HCT116 (cell line): ENCODE data around the gene OR52E2. TPM values are rescaled to one million over a fixed set of nuclear protein-coding genes. Genes with fewer than 3 reads are reported as not detected.

Source experiments
- ATAC-seq: fragments of 200-7000 bp; cut with Tn5 transposase; 2 replicates; pipeline ENCODE4 v1.9.1; 2020; ENCODE audit warnings: mild to moderate bottlenecking, moderate library complexity
- BruUV-seq: library from RNA; stranded (reverse); fragments of 400-500 nt; replicated peaks from 2 replicates; lab custom pipeline; 2021; lab: Mats Ljungman, UMichigan
- CTCF ChIA-PET: fragments of 300-600 bp; sonication (Branson Sonifier 250); formaldehyde crosslinking; loops from one replicate; lab custom pipeline; 2021; ENCODE audit warnings: antibody characterized with exemption; lab: Charles Lee
- POLR2A ChIA-PET: fragments of 300-600, 350-600 bp; sonication (Branson Sonifier 250); formaldehyde crosslinking; loops from one replicate; lab custom pipeline; 2021; ENCODE audit warnings: antibody characterized with exemption; lab: Charles Lee
- RAD21 ChIA-PET, 2 experiments: fragments of 300-600 bp; sonication (Branson Sonifier 250); formaldehyde crosslinking; loops; one replicate each; lab custom pipeline; 2023; ENCODE audit warnings: low total read pairs in 2 of 2; ENCODE audit not compliant: uncharacterized antibody in 2 of 2, unreplicated experiment in 2 of 2, low non-redundant PET in 1 of 2; lab: Charles Lee
- DNase-seq: peaks from one replicate; pipeline ENCODE4 v3.0.0-alpha.2; 2010; ENCODE audit warnings: low read depth, low spot score
- H2AFZ ChIP-seq: fragments of 200-600 bp; shearing (Covaris generic), sonication (generic); 2 replicates; pipeline ENCODE4 v1.6.1; 2017; ENCODE audit warnings: low read depth, mixed run types, mixed read lengths, antibody characterized with exemption, low read length; ENCODE audit not compliant: poor library complexity, severe bottlenecking
- H3K27ac ChIP-seq: 2 replicates; pipeline ENCODE4 v1.5.1; 2012; ENCODE audit warnings: low read depth, low read length
- H3K27me3 ChIP-seq: fragments of 200-600 bp; sonication (generic); 2 replicates; pipeline ENCODE4 v1.6.1; 2016; ENCODE audit warnings: mixed run types, low read length, mixed read lengths; ENCODE audit not compliant: insufficient read depth
- H3K36me3 ChIP-seq, 2 experiments: fragments of 200-500 bp in 1 of 2; fragments of 200-600 bp in 1 of 2; sonication (Bioruptor generic) in 1 of 2; sonication (generic) in 1 of 2; 2 replicates each; pipeline versions ENCODE4 v1.5.1 to v1.6.1; 2014 to 2016; ENCODE audit warnings: low read length in 2 of 2, inconsistent platforms in 1 of 2, mixed read lengths in 1 of 2, mixed run types in 1 of 2; ENCODE audit not compliant: insufficient read depth in 2 of 2, control insufficient read depth in 1 of 2
- H3K4me1 ChIP-seq, 2 experiments: fragments of 200-600 bp in 1 of 2; sonication (generic) in 1 of 2; 2 replicates each; pipeline versions ENCODE4 v1.5.1 to v1.6.1; 2012 to 2017; ENCODE audit warnings: low read length in 2 of 2, inconsistent platforms in 1 of 2, mild to moderate bottlenecking in 1 of 2, mixed read lengths in 1 of 2, mixed run types in 1 of 2, moderate library complexity in 1 of 2; ENCODE audit not compliant: insufficient read depth in 2 of 2, control insufficient read depth in 1 of 2
- H3K4me2 ChIP-seq: fragments of 200-600 bp; sonication (generic); 2 replicates; pipeline ENCODE4 v1.6.1; 2017; ENCODE audit warnings: mixed run types, low read length, mixed read lengths
- H3K4me3 ChIP-seq, 2 experiments: fragments of 200-600 bp in 1 of 2; sonication (generic) in 1 of 2; replicated peaks in 1 of 2; 2 replicates each; pipeline ENCODE4 v1.5.1; 2011 to 2016; ENCODE audit warnings: low read length in 2 of 2, control low read depth in 1 of 2, low read depth in 1 of 2, mild to moderate bottlenecking in 1 of 2, mixed read lengths in 1 of 2, mixed run types in 1 of 2
- H3K79me2 ChIP-seq: fragments of 200-600 bp; sonication (generic); 2 replicates; pipeline ENCODE4 v1.6.1; 2017; ENCODE audit warnings: mild to moderate bottlenecking, mixed run types, low read length, moderate library complexity, mixed read lengths; ENCODE audit not compliant: insufficient read depth
- H3K9ac ChIP-seq: fragments of 200-600 bp; sonication (generic); 2 replicates; pipeline ENCODE4 v1.6.1; 2016; ENCODE audit warnings: low read length, mixed read lengths
- H3K9me2 ChIP-seq: fragments of 200-600 bp; sonication (generic), shearing (Covaris generic); 2 replicates; pipeline ENCODE4 v1.6.1; 2017; ENCODE audit warnings: mixed run types, mild to moderate bottlenecking, moderate library complexity; ENCODE audit not compliant: insufficient read depth
- H3K9me3 ChIP-seq, 2 experiments: fragments of 200-500 bp in 1 of 2; fragments of 200-600 bp in 1 of 2; sonication (Bioruptor generic) in 1 of 2; sonication (generic) in 1 of 2; 2 replicates each; pipeline ENCODE4 v1.6.1; 2014 to 2017; ENCODE audit warnings: low read length in 2 of 2, mixed read lengths in 2 of 2, inconsistent platforms in 1 of 2, low read depth in 1 of 2, mild to moderate bottlenecking in 1 of 2, mixed run types in 1 of 2, moderate library complexity in 1 of 2; ENCODE audit not compliant: control insufficient read depth in 1 of 2, insufficient read depth in 1 of 2
- H4K20me1 ChIP-seq: fragments of 200-600 bp; sonication (generic), shearing (Covaris generic); 2 replicates; pipeline ENCODE4 v1.6.1; 2017; ENCODE audit warnings: mixed run types, mild to moderate bottlenecking, moderate library complexity; ENCODE audit not compliant: insufficient read depth
- EZH2 ChIP-seq: fragments of 200-600 bp; sonication (generic); IDR thresholded peaks from 2 replicates; pipeline ENCODE4 v1.6.1; 2017; ENCODE audit warnings: antibody characterized with exemption, mixed run types
- FOSL1 ChIP-seq: IDR thresholded peaks from 2 replicates; pipeline ENCODE4 v1.6.1; 2012; ENCODE audit warnings: low read depth
- JUND ChIP-seq: IDR thresholded peaks from 2 replicates; pipeline ENCODE4 v1.6.1; 2012
- POLR2AphosphoS5 ChIP-seq: IDR thresholded peaks from 2 replicates; pipeline ENCODE4 v1.6.1; 2011; ENCODE audit warnings: mild to moderate bottlenecking, low read depth, low read length, moderate library complexity
- RAD21 ChIP-seq: IDR thresholded peaks from 2 replicates; pipeline ENCODE4 v1.6.1; 2012; ENCODE audit warnings: low read depth, mild to moderate bottlenecking
- SIN3A ChIP-seq: IDR thresholded peaks from 2 replicates; pipeline ENCODE4 v1.6.1; 2012; ENCODE audit warnings: low read depth
- SRF ChIP-seq: IDR thresholded peaks from 2 replicates; pipeline ENCODE4 v1.6.1; 2012; ENCODE audit warnings: low read depth
- TCF7L2 ChIP-seq: IDR thresholded peaks from 2 replicates; pipeline ENCODE4 v1.7.0; 2011; ENCODE audit warnings: borderline replicate concordance, inconsistent platforms; ENCODE audit not compliant: insufficient read depth, insufficient read length; ENCODE audit errors: extremely low read depth
- ZBTB33 ChIP-seq: IDR thresholded peaks from 2 replicates; pipeline ENCODE4 v1.6.1; 2011; ENCODE audit warnings: mild to moderate bottlenecking, low read length, moderate library complexity; ENCODE audit not compliant: insufficient replicate concordance; ENCODE audit errors: extremely low read depth
- ZFX ChIP-seq: fragments of 450-650 bp; IDR thresholded peaks from 2 replicates; pipeline ENCODE4 v1.6.1; 2017
- intact Hi-C: fragments of 100-400 bp; cut with micrococcal nuclease; formaldehyde crosslinking; loops from 2 replicates; pipeline ENCODE4 v1.10.0; 2022
- total RNA-seq: library from RNA; stranded (reverse); gene quantifications from one replicate; pipeline ENCODE4 v1.2.1, GENCODE V29; 2021; ENCODE audit not compliant: unreplicated experiment
- TF ChIP-seq, protein P1 (sequence below), 3 experiments: fragments of 200-600 bp in 1 of 3; sonication (generic) in 1 of 3; IDR thresholded peaks in 2 of 3; conservative IDR thresholded peaks in 1 of 3; 2 replicates each; pipeline ENCODE4 v1.5.1; 2012 to 2017; ENCODE audit warnings: low read depth in 2 of 3, low read length in 2 of 3, antibody characterized with exemption in 1 of 3, borderline replicate concordance in 1 of 3, control low read depth in 1 of 3, mild to moderate bottlenecking in 1 of 3, mixed read lengths in 1 of 3, mixed run types in 1 of 3, moderate library complexity in 1 of 3; ENCODE audit not compliant: insufficient read depth in 1 of 3

OR52E2 gene
- total RNA-seq, 1 experiment from 2014 or later = not detected

GRCh38 chr11:5037926-5038325 lies 21.5 kb downstream of the OR52E2 start:
- peaks cover 54% of the 10 kb centered on the region for H3K27me3 ChIP-seq
- no peaks in the 10 kb centered on the region; the same call in 1 of the 2 replicates for H4K20me1 ChIP-seq
- intact Hi-C loops = no loop called here
- no peak overlapping the region for H3K27ac ChIP-seq
- H2AFZ ChIP-seq = no peak overlapping the region
- no peaks in the 10 kb centered on the region for H3K9me2 ChIP-seq
- H3K4me2 ChIP-seq = no peak overlapping the region
- no peaks in the 10 kb centered on the region for H3K9me3 ChIP-seq
- no peak overlapping the region for H3K4me3 ChIP-seq
- no peaks in the 10 kb centered on the region for H3K4me1 ChIP-seq
- ATAC-seq (no peak), DNase-seq (no peak)
- ChIA-PET POLR2A (no interaction called here), CTCF (no interaction called here), RAD21 (no interaction called here)
- H3K9ac ChIP-seq = no peak overlapping the region
- no peak for TF ChIP-seq RAD21
- no peak for TF ChIP-seq JUND
- H3K36me3 ChIP-seq = no peaks in the 10 kb centered on the region
- H3K79me2 ChIP-seq = no peaks in the 10 kb centered on the region
- BruUV-seq = no TSS peak

DNA sequence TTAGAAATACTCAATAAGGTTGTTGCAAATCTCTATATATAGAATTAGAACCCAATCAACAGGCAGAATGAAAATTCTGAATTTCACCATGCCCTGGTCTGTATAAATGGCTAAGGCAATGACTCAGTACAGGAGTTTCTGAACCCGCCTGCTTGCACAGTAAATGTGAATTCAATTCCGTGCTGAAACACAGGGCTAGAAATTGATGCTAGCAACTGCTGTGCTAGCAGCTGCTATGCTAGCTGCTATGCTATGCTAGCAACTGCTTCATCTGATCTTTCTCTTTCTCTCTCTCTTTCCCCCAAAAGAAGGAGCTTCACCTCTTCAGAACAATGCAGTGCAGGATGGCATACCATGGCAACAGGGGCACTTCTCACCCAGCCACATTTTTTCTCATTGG lies 22.8 kb downstream of the OR52E2 start:
- RAD21 ChIA-PET = no interaction called here
- no peaks in the 10 kb centered on the region; the same call in 1 of the 2 replicates for H4K20me1 ChIP-seq
- CTCF ChIA-PET = no interaction called here
- H2AFZ ChIP-seq = no peak overlapping the region
- peaks cover 53% of the 10 kb centered on the region for H3K27me3 ChIP-seq
- H3K4me2 ChIP-seq = no peak overlapping the region
- H3K79me2 ChIP-seq = no peaks in the 10 kb centered on the region
- H3K9me3 ChIP-seq = no peaks in the 10 kb centered on the region
- no peaks in the 10 kb centered on the region for H3K36me3 ChIP-seq
- ATAC-seq = no peak
- no peak overlapping the region for H3K27ac ChIP-seq
- intact Hi-C loops = no loop called here
- no peak for DNase-seq
- H3K9me2 ChIP-seq = no peaks in the 10 kb centered on the region
- BruUV-seq = no TSS peak
- POLR2A ChIA-PET = no interaction called here
- no peak overlapping the region for H3K9ac ChIP-seq
- no peaks in the 10 kb centered on the region for H3K4me1 ChIP-seq
- no peak overlapping the region for H3K4me3 ChIP-seq
- TF ChIP-seq EZH2 = no peak
- no peak for TF ChIP-seq FOSL1

- H3K4me2 ChIP-seq = no peak overlapping the region
- no peaks in the 10 kb centered on the region for H3K9me2 ChIP-seq
- ChIA-PET POLR2A (no interaction called here), CTCF (no interaction called here), RAD21 (no interaction called here)
- no peak overlapping the region for H2AFZ ChIP-seq
- no TSS peak for BruUV-seq
- no peaks in the 10 kb centered on the region for H3K9me3 ChIP-seq
- H3K4me1 ChIP-seq = no peaks in the 10 kb centered on the region
- DNase-seq = no peak
- no peak for ATAC-seq
- no peak overlapping the region for H3K27ac ChIP-seq
- H3K36me3 ChIP-seq = no peaks in the 10 kb centered on the region
- H3K4me3 ChIP-seq = no peak overlapping the region
- H3K9ac ChIP-seq = no peak overlapping the region
- intact Hi-C loops = no loop called here
- H3K79me2 ChIP-seq = no peaks in the 10 kb centered on the region
- H3K27me3 ChIP-seq = 0 out of 2 replicates have a peak, but pooled peaks cover 11% of the 10 kb centered on the region
- H4K20me1 ChIP-seq = no peaks in the 10 kb centered on the region
- TF ChIP-seq SIN3A = no peak
- TF ChIP-seq, protein P1, sequence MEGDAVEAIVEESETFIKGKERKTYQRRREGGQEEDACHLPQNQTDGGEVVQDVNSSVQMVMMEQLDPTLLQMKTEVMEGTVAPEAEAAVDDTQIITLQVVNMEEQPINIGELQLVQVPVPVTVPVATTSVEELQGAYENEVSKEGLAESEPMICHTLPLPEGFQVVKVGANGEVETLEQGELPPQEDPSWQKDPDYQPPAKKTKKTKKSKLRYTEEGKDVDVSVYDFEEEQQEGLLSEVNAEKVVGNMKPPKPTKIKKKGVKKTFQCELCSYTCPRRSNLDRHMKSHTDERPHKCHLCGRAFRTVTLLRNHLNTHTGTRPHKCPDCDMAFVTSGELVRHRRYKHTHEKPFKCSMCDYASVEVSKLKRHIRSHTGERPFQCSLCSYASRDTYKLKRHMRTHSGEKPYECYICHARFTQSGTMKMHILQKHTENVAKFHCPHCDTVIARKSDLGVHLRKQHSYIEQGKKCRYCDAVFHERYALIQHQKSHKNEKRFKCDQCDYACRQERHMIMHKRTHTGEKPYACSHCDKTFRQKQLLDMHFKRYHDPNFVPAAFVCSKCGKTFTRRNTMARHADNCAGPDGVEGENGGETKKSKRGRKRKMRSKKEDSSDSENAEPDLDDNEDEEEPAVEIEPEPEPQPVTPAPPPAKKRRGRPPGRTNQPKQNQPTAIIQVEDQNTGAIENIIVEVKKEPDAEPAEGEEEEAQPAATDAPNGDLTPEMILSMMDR (IDR thresholded peaks at IDR 0.05 in 2 of 3, conservative IDR thresholded peaks at IDR 0.05 in 1 of 3; ENCODE audit: borderline replicate concordance in 1 of 3, insufficient read depth in 1 of 3, low read depth in 2 of 3, low read length in 2 of 3) = no peak
- TF ChIP-seq SRF = no peak
- no peak for TF ChIP-seq TCF7L2
- TF ChIP-seq ZBTB33 = no peak
- no peak for TF ChIP-seq RAD21
- TF ChIP-seq POLR2AphosphoS5 = no peak
- TF ChIP-seq ZFX = no peak
Measured at GRCh38 chr11:5021996-5022395, 37.4 kb downstream of the OR52E2 start.
